PFSK-1 (cell line): ENCODE results near the gene MRPL17.

Experiments
- POLR2AphosphoS5 ChIP-seq: IDR thresholded peaks from 2 replicates; pipeline ENCODE4 v1.6.1; 2012; ENCODE audit warnings: low read depth, mild to moderate bottlenecking, control low read depth, low read length, moderate library complexity
- SIN3A ChIP-seq: IDR thresholded peaks from 2 replicates; pipeline ENCODE4 v1.6.1; 2012; ENCODE audit warnings: mild to moderate bottlenecking, low read length, moderate library complexity, borderline replicate concordance; ENCODE audit not compliant: insufficient read depth
- TAF1 ChIP-seq: IDR thresholded peaks from 2 replicates; pipeline ENCODE4 v1.6.1; 2012; ENCODE audit warnings: low read length, control low read depth, borderline replicate concordance; ENCODE audit not compliant: insufficient read depth
- TF ChIP-seq, protein P1 (sequence below), 2 experiments: IDR thresholded peaks; 2 replicates each; pipeline versions ENCODE4 v1.6.1 to v1.8.0; 2011 to 2012; ENCODE audit warnings: low read depth in 2 of 2, low read length in 2 of 2, control low read depth in 1 of 2, inconsistent platforms in 1 of 2, mild to moderate bottlenecking in 1 of 2, moderate library complexity in 1 of 2; ENCODE audit not compliant: insufficient read depth in 1 of 2

DNA sequence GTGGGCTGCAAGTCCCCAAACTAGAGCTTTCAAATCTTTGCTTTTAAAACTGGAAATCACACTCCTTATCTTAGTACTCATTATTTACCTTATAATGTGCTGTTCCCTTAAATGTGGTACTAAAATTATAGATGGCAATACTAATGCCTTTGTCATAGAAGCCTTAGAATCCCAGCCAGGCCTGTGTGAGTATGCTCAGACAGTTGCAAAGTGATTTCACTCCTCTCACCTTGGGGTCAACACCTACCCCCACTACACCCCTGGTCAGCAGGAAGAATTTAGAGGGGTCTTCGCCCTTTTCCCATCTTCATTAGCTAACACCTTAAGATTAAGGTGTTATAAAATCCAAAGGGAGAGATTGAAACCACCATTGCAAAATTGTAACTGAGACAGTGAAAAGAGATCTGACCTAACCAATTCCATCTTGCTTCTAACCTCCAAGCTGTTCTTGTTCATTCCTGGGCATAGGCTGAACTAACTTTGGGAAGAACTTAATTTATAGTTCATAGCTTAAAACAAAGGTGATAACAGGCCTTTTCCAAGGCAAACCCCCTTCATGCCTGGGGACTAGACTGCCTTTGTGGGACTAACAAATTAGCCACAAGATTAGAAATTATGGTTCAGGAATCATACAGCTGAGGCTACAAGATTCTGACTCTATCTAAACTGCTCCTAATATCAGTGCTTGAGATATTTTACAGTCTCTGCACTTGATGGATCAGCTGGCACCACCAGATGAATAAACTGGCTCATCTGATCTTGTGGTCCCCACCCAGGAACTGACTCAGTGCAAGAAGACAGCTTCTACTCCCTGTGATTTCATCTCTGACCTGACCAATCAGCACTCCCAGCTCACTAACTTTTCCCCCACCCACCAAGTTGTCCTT lies 10.4 kb upstream of the MRPL17 start:
- TF ChIP-seq TAF1 (no peak), POLR2AphosphoS5 (no peak), SIN3A (no peak)
- TF ChIP-seq, protein P1, sequence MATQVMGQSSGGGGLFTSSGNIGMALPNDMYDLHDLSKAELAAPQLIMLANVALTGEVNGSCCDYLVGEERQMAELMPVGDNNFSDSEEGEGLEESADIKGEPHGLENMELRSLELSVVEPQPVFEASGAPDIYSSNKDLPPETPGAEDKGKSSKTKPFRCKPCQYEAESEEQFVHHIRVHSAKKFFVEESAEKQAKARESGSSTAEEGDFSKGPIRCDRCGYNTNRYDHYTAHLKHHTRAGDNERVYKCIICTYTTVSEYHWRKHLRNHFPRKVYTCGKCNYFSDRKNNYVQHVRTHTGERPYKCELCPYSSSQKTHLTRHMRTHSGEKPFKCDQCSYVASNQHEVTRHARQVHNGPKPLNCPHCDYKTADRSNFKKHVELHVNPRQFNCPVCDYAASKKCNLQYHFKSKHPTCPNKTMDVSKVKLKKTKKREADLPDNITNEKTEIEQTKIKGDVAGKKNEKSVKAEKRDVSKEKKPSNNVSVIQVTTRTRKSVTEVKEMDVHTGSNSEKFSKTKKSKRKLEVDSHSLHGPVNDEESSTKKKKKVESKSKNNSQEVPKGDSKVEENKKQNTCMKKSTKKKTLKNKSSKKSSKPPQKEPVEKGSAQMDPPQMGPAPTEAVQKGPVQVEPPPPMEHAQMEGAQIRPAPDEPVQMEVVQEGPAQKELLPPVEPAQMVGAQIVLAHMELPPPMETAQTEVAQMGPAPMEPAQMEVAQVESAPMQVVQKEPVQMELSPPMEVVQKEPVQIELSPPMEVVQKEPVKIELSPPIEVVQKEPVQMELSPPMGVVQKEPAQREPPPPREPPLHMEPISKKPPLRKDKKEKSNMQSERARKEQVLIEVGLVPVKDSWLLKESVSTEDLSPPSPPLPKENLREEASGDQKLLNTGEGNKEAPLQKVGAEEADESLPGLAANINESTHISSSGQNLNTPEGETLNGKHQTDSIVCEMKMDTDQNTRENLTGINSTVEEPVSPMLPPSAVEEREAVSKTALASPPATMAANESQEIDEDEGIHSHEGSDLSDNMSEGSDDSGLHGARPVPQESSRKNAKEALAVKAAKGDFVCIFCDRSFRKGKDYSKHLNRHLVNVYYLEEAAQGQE (IDR thresholded peaks at IDR 0.05; ENCODE audit: insufficient read depth in 1 of 2, low read depth in 2 of 2, low read length in 2 of 2): no peak
